GM18870 (cell line): Measurements from ENCODE around the gene DCLK1.

Experiments used
- ATAC-seq: cut with Tn5 transposase; IDR thresholded peaks from one replicate; pipeline ENCODE4 v1.9.1; 2021; ENCODE audit warnings: moderate library complexity; ENCODE audit not compliant: unreplicated experiment

The DCLK1 gene

DNA sequence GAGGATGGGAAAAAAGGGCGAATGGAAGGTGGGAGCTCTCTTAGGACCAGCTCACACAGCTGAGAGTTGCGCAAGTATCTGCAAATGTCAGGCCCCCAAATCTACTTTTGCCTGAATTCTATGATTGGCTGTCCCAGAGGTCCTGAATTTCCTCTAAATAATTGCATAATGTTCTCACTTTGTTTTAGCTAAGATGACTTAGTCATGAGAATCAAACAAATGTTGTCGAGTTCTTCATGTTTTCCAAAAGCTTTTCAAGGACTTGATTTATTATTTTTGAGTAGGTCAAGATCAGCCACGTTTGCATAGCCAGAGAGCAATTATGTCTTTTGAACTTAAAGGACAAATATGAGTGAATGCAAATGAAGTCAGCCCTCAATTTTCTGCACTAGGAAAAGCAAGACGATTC lies 408.1 kb downstream of the DCLK1 start:
- ATAC-seq: no peak

- ATAC-seq: no peak
These were observed 408.6 kb downstream of the DCLK1 start for GRCh38 chr13:35722458-35723052.

DNA sequence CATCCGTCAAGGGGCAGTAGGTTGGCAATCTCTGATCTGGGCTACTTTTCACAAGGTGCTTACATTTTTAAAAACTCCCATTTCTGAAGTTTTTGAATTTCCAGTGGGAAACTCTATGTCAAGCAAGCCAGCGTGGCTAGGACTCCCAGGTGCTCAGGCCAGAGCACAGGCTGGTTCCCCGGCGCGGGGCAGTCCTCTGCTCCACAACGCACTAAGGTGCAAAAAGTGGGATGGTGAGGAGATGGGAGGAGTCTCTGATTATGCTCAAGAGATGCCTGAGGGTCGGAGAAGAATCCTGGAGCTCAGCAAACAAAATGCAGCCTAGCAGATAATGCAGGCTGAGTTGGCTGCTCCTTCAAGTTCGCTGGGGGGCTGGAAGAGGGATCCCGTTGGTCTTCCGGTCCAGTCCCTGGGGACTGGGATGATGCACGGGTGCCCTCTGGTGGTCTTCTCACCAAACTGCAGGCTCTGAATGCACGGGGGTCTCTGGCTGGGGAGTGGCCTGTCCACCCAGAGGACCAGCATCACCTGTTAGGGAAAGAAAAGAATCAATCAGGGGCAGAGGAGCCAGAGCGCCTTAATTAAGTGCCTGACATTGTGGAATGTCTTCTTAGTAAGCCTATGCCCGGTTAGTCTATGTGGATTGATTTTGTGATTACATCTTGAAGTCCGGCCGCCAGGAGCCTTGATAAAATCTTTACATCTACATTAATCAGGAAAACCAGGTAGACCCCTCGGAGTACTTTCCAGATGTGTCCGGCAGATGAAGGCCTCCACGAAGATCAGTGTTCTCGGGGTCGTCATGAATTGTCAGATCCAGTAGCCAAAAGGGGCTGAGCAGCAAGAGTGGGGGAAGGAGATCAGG lies 410.3 kb downstream of the DCLK1 start:
- ATAC-seq: peak; percentile 58

GRCh38 chr13:35720290-35720689 lies 410.9 kb downstream of the DCLK1 start:
- ATAC-seq: no peak
